ENCODE results near the gene HOXA10. TPM values are rescaled to one million over a fixed set of nuclear protein-coding genes. Genes with fewer than 3 reads are reported as not detected.

The HOXA10 gene
- total RNA-seq, 3 donors from 2014 or later = 25.0 to 56.9 (median 25.8) TPM

DNA sequence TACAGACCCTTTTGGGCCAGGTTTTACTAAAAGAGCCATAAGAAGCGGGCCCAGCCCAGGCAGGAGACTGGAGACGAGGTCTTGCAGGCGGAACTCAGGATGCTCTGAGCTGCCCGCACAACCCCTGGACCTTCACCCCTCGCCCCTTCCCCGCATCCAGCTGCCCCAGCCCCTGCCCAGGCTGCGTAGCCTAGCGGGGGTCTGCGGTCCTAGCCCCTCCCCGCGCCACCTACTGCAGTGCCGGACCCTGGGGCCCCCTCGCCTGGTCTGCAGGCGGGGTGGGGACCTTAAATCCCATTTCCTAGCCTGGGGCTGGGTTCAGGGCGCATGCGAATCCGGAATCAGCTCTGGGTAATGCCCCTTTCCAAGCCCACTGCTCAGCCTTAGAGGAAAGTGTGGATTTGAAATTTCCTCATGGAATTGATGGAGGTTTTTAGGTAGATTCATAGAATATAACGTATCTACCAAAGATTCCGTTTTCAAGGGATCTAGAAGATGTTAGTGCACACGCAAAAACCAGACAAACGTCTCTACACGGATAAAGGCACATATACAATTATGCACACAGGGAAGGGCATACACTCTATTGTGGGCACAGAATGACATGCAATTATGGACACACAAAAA is 21.2 kb downstream of the HOXA10 start:
- no peak overlapping the region for H3K4me3 ChIP-seq

DNA sequence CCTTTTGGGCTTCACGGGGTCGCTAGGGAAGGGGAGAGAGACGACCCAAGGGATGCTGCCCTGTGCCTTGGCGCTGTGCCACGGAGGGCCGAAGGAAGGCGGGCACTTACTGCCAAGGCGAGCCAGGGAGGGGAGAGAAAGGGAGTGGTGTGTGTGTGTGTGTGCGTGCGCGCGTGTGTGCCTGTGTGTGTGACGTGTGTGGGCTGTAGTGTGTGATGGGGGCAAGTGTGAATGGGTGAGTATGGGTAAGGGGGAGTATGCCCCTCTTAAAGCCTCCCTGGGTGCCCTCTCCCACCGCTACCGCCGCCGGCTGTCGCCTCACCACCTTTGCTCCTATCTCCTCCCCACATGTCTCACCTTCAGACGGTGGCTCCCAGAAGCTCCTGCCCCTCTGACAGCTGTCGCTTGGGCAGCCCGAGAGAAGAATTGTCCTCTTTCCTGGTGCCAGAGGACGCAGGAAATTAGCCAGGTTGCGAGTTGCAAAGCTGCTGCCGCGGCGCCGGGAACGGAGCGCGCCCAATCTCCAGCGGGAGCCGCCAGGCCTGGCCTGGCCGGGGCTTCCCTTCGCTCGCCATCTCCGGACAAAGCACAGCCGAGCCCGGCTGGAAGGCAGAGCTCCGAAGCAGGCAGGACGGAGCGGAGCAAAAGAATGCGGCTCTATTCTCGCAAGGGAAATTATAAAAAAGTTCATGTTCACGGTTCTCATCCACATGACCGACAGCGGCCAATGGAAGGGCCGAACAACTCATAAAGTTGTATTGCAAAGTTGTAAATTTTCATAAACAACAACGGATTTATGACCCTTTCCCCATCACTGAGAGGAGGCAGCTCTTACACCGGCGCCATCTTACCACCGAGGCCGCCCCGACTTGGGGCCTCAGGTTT is 21.9 kb downstream of the HOXA10 start, which contains the start of gene HOXA3:
TSS of gene HOXA3 (minus strand) at position 653 of the 885 bp plus-strand sequence. CDS start 41,943 bp downstream, outside the sequence.
- ATAC-seq = peak; percentile 48
- TF ChIP-seq, protein P1, sequence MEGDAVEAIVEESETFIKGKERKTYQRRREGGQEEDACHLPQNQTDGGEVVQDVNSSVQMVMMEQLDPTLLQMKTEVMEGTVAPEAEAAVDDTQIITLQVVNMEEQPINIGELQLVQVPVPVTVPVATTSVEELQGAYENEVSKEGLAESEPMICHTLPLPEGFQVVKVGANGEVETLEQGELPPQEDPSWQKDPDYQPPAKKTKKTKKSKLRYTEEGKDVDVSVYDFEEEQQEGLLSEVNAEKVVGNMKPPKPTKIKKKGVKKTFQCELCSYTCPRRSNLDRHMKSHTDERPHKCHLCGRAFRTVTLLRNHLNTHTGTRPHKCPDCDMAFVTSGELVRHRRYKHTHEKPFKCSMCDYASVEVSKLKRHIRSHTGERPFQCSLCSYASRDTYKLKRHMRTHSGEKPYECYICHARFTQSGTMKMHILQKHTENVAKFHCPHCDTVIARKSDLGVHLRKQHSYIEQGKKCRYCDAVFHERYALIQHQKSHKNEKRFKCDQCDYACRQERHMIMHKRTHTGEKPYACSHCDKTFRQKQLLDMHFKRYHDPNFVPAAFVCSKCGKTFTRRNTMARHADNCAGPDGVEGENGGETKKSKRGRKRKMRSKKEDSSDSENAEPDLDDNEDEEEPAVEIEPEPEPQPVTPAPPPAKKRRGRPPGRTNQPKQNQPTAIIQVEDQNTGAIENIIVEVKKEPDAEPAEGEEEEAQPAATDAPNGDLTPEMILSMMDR (IDR thresholded peaks at IDR 0.05) = no peak
- Histone ChIP-seq H3K9me3 (no peaks in the 10 kb centered on the region), H3K36me3 (ENCODE audit: low read depth) (no peaks in the 10 kb centered on the region), H3K4me1 (ENCODE audit: low read depth) (peaks cover 41% of the 10 kb centered on the region), H3K4me3 (peak within 1 kb of the TSS; percentile 74)
- peak; percentile 87 for DNase-seq
- intact Hi-C loops (cut with DNase I, micrococcal nuclease) = loop anchor here in 1 of 2 donors (10.0 kb wide), 1 partner anchor 777 kb away; no protein-coding TSS in a partner anchor

More for the DNA sequence above, 21.2 kb downstream of the HOXA10 start:
- no peaks in the 10 kb centered on the region for H3K9me3 ChIP-seq
- TF ChIP-seq, protein P1 (IDR thresholded peaks at IDR 0.05) = no peak
- DNase-seq (no peak), ATAC-seq (no peak)
- peaks cover 41% of the 10 kb centered on the region for H3K4me1 ChIP-seq (ENCODE audit: low read depth)
- intact Hi-C loops (cut with DNase I, micrococcal nuclease) = loop anchor here in 1 of 2 donors (10.0 kb wide), 1 partner anchor 778 kb away; no protein-coding TSS in a partner anchor
- no peaks in the 10 kb centered on the region for H3K36me3 ChIP-seq (ENCODE audit: low read depth)

DNA sequence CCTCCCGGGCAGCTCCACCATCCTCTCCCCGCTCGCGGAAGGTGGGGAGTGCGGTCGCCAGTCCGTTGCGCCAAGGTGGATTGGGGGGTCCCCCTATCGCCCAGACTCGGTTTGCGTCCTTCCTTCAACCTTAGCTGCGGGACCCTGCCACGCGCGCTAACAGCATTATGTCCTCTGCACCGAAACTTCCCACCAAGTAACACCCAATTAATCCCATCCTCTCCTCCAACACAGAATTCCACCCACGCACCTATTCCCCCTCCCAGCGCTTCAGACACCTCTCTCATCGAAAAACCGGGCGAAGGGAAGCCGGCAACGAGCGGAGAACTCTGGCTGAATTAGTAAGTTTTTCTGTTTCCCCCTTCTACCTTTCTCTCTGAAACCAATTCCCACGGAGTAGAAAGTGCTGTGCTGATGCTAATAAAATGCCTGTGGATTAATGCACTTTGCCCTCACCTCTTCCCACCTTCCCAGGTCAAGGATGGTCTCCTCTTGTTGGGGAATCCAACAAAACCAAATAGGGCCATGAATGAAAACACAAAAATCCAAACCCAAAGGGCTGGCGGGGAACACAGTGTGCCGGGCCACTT is 22.7 kb downstream of the HOXA10 start:
- DNase-seq (peak in 2 of 3 donors; percentile 59 to 70), ATAC-seq (no peak)
- Histone ChIP-seq H3K9me3 (no peaks in the 10 kb centered on the region), H3K4me1 (ENCODE audit: low read depth) (peaks cover 44% of the 10 kb centered on the region), H3K4me3 (peak overlapping the region; percentile 74), H3K36me3 (ENCODE audit: low read depth) (no peaks in the 10 kb centered on the region)
- intact Hi-C loops (cut with DNase I, micrococcal nuclease) = loop anchor here in 1 of 2 donors (10.0 kb wide), 1 partner anchor 777 kb away; no protein-coding TSS in a partner anchor
- TF ChIP-seq, protein P1 (IDR thresholded peaks at IDR 0.05) = no peak

DNA sequence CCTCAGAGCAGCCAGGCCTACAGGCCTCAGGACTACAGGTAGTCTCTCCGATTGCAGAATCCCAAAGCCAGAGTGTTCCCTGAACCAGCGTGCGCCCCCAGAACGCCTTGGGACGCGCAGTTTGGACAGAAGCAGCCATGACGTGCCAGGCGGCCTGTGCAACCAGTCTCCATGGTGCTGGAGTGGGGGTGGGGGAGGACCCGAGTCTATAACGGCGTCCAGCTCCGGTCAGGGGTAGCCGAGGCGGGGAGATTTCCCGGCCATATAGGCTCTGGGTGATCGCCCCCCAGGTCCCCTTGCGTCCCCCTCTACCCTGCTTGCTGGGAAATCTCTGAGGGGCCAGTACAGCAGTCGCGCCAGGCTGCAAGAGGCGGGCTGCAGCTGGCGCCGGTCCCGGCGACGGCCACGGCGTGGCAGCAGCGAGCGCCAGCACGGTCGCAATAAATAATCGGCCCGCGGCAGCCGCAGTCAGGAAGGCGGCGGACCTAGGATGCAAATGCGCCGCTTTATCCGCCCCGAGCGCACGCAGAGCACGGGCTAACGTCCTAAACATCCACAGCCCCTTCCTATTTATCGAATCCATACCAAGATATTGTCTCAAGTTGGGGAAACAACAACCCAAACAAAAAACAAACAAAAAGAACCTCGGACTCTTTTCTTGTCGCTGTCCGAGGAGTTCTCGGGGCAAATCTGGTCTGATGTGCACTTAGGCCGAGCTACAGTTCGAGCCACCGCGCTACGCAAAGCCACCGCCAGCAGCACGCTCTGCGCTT is 23.4 kb downstream of the HOXA10 start:
- H3K36me3 ChIP-seq (ENCODE audit: low read depth) = no peaks in the 10 kb centered on the region
- intact Hi-C loops (cut with DNase I, micrococcal nuclease) = loop anchor here in 1 of 2 donors (10.0 kb wide), 1 partner anchor 776 kb away; no protein-coding TSS in a partner anchor
- DNase-seq = peak; percentile 84 to 90 (median 87)
- TF ChIP-seq, protein P1 (IDR thresholded peaks at IDR 0.05) = peak; percentile 94
- H3K4me1 ChIP-seq (ENCODE audit: low read depth) = peaks cover 43% of the 10 kb centered on the region
- H3K4me3 ChIP-seq = peak overlapping the region; percentile 74
- ATAC-seq = peak; percentile 55
- no peaks in the 10 kb centered on the region for H3K9me3 ChIP-seq

Data from mucosa of descending colon (tissue), 3 donors.